DOHH2 (cell line): ENCODE data around the gene NUDT3.

Experiments
- CTCF ChIP-seq: fragments of 200-600 bp; sonication (generic); IDR thresholded peaks from one replicate; pipeline ENCODE4 v1.5.1; 2014; ENCODE audit warnings: antibody characterized with exemption, mild to moderate bottlenecking, low read depth, low read length; ENCODE audit not compliant: poor library complexity, severe bottlenecking
- EZH2phosphoT487 ChIP-seq: fragments of 200-600 bp; sonication (generic); IDR thresholded peaks from 2 replicates; pipeline ENCODE4 v1.6.1; 2017; ENCODE audit warnings: borderline replicate concordance, mild to moderate bottlenecking, antibody characterized with exemption, low read length, moderate library complexity, mixed read lengths

- no peak for TF ChIP-seq CTCF
- no peak for TF ChIP-seq EZH2phosphoT487
These were observed 32.9 kb downstream of the NUDT3 start for GRCh38 chr6:34359418-34360158.
